HL-60/S4 treated with retinoic acid at 250 ng/mL for 4 days and 3 days (cell line): ENCODE results near the gene GPR139.

Experiments used
- in situ Hi-C: fragments of 300-500 bp; cut with MboI; formaldehyde crosslinking; loops from 2 replicates; pipeline ENCODE4 v1.7.0; 2022; ENCODE audit warnings: low sequenced_read_pairs

The GPR139 gene

DNA sequence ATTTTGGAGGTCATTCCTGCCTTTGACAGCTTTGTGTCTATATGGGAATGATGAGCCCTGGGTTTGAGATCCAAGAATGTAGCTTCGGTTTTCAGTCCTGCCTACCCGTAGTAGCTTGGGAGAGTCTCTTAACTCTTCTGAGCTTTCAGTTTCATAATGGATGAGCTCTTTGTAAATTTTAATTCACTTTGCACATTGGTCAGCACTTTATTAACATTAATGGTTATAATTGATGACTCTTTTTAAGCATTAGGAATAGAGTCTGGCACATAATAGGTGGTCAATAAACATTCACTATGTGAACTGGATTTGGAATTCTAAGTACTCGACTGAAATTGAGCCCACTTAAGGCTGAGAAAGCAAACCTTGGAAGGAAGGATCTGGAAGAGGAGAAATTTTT is 17.3 kb downstream of the GPR139 start:
- in situ Hi-C loops = no loop called here

DNA sequence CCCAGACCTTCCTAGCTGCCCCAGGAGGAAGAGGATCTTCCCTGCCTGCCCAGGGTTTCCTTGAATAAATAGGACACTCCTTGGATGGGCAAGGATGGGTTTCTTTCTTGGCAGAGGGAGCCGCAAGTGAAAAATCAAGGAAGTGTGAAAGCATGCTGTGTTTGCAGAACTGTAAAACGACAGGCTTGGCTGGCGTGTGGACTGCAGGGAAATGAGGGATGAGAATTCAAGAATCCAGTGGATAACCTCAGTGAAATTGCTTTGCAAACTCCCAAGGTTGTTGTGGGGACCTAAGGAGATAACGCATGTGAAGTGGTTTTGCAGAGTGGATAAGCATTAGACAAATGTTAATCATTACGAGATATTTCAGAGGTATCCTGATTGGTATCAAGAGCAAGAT is 20.4 kb downstream of the GPR139 start:
- in situ Hi-C loops = no loop called here

DNA sequence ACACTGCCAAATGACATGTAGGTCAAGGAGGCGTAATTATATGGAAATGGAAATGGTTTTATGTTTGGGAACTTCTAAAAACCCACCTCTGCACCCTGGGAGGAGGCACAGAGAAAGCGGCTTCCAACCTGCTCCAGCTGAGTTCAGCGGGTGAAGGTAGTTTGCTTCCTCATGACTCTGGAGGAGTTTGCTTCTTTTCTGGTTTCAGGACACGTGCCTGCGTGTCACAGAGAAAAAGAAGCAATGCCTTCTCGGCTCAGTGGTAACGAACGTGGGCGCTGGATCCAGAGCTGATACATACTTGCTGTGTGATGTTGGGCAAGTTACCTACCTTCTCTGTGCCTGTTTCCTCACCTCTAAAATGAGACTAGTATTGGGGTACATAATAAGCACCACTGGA is 22.1 kb downstream of the GPR139 start:
- in situ Hi-C loops = no loop called here

DNA sequence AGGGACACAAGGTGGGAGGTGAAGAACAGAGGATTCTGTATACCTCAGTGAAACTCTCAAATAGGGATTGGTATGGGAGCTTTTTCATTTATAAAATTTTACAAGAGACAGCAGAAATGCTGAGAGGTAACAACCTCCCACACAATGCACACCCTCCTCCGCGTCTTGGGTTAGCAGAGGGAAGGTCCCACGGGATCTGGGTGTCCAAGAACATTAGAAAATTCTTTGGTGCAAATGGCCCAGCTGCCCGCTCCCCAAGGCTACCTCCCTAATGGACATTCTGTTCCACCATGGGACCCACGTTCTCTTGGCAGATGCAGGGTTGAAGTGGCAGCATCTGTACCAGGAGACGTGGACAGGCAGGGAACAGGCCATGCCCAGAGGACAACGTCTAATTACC is 22.5 kb downstream of the GPR139 start:
- in situ Hi-C loops = no loop called here

DNA sequence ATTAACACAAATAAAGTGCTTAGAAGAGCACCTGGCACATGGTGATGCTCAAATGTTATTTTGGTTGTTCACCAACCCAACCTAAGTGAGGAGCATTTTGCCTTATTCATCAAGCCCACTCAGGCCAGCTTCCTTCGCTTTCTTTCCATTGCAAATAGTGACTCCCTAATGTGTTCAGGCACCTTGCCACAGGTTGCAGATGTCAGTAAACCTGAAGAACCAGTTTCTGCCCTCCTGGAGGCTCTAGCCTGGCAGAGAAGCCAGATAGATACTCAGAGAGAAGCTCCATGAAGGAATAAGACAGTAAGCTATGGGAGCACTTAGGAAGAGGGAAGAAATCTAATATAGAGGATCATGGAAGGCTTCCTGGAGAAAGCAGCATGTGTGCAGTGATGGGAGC is 23.9 kb downstream of the GPR139 start:
- in situ Hi-C loops = no loop called here

DNA sequence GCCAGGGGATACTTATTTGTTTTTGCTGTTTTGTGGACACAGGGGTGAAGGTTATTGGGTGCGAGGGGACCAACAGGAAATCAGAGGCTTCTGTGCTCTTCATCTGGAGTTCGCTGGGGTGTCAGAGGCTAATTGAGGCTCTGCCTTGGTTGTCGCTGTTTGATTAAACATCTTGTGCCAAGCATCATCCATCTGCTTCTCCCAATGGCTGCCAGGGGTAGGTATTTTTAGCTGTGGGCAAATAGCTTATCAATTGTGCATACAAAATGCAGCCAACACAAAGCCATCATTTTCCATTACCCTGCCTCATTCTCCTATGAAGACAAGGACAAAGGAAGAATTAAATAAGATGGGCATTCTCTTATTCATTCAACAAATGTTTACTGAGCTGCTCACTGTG is 27.8 kb downstream of the GPR139 start:
- in situ Hi-C loops = no loop called here

DNA sequence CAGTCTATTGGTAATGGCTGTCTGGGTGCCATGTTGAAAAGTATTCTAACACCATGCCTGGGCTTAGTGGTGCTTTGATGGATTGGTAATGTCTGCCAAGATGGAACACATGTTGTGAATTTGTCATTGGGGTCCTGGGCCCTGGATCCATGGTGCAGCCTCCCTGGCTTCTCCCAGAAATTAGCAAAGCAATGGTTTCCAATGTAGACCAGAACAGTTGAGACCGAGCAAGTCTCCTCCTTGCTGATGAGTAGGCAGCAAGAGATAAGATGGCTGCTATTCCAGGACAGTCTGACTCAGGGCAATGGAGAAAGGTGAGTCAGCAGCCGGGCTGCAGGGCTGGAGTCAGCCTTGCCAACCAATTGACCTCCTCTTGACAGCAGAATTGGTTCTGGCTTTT is 30.8 kb downstream of the GPR139 start:
- in situ Hi-C loops = no loop called here

DNA sequence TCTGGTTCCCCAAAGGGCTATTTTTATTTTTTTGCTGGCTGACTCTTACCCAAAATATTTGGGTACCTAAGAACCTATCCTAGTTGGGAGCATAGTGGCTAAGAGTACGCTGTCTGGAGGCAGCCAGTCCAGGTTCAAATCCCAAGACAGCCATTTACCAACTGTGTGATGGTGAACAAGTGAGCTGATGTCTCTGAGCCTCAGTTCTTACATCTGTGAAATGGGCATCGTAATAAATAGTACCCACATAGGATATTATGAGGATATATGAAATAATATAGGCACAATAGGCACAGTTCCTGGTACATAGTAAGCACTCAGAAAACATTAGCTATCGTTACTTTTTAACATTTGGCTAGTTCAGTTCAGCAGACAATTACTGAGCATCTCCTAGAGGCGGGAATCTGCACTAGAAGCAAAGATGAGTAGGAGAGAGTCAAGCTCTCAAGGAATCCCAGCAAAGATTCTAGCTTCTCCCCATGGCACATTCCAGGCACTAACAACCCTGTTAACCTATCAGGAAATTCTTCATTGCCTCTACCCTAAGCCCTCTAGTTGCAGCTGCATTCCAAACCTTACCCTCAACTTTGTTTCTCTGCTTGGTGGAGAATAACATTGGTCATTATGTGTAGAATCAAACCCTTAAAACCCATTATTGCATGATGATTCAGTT is 31.6 kb downstream of the GPR139 start:
- in situ Hi-C loops = no loop called here

DNA sequence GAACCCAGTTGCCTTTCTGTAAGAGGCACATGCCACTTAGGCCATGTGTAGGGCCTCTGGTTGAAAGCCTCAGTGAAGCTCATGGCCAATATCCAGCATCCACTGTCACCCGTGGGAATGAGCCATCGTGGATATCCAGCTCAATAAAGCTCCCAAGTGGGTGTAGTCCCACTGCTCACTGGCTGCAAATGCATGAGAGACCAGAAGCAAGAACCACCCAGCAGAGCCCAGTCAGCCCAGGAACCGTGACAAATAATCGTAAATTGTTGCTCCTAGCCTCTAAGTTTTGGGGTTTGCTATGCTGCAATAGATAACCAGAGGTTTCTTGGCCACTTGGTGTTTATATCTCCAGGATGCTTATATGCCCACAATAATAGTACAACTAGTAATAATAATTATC is 33.7 kb downstream of the GPR139 start:
- in situ Hi-C loops = no loop called here

DNA sequence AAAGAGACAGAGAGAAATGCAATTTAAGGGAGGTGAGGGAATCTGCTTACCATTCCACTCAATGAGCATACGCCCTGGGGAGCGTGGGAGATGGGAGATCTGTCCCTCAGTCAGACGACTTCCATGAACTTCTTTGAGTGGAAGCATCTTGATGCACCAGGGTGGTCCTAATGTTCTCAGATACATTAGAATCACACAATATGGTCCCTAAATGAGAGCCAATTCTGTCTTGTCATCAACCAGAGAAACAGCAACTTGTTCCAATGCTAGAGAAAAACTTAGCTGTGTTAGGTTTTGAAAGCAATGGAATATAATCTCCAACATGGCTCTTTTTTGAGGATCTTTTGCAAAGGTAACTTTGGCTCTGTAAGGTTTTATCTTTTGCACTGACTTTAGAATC is 44.1 kb downstream of the GPR139 start:
- in situ Hi-C loops = no loop called here

DNA sequence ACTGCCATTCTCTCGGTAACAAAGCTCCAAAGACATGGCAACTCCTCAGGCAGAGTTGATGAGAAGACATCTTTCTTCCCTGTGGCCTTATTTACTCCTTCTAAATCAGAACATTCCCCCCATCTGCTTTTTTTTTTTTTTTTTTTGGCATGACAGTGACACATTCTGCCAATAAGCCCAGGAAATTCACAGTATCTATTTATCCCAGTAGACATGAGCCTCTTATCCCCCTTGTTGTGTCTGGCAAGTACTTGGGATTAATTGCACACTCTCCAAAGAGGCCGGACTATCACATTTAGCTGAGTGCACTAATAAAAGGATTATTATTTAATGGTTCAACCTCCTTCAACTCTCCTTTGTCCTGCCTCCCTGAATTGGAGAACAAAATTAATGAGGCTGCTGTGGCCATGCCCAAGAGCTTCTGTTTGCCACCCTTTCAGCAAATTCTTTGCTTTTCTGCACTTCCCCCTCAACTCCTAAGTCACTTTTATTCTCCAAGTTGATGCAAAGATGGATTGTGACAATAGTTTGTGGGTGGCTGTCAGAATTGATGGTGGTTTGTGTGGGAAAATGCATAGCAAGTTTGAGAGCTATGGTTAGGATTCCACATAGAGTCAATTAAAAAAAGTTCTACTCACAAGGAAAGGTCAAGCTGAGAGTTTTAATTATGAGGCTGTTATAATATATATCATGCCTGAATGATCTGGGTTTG is 47.2 kb downstream of the GPR139 start:
- in situ Hi-C loops = no loop called here

DNA sequence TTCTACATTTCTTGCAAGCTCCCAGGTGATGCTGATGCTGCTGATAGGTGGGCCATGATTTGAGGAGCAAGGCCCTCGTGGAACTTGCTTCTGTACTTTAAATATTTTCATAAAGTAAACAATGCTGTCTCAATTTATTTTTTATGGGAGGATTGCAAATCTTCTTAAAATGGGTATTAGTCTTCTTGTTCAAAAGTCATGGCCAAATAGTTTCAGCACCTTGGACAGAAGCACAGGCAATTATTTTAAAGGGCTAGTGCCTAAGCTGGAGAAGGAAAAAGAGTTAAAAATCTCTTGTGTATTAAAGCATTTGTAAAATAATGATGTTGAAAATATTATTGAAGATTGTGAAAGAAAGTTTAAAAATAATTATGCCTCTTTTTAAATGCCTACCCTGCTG is 50.5 kb downstream of the GPR139 start:
- in situ Hi-C loops = no loop called here

DNA sequence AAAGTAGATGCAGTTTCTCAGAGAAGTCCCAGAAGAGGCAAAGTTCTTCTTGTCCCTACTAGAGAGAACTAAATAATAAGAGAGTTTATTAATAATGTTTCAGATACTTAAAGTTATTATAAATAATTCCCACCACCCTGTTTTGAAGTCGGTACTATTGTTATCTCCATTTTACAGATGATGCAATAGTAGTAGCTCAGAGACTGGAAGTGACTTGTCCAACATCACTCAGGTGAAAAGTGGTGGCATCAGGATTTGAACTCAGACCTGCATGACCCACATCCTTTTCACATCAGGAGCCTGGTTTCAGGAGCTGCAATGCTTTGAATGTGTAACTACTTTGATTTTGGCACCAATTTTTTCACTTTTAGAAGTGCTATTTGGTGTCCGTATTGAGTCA is 52.7 kb downstream of the GPR139 start:
- in situ Hi-C loops = no loop called here

DNA sequence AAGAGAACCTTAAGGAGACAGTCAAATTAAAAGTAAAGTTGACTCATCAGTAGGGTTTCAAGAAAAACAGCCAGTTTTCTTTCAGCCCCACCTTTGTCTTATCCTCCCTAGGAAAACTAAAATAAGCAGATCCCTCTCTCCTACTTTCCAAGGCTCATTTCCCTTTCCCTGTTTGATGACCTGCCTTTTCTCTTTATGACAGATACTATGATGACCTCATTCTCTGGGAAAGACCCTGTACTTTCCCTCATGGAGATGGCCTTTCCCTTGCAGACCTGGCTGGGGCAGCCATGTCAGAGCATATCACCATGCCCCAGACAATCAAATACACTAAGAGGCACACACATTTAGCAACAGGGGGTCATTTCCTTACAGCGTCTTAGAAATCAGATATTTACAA is 53.6 kb downstream of the GPR139 start:
- in situ Hi-C loops = no loop called here

DNA sequence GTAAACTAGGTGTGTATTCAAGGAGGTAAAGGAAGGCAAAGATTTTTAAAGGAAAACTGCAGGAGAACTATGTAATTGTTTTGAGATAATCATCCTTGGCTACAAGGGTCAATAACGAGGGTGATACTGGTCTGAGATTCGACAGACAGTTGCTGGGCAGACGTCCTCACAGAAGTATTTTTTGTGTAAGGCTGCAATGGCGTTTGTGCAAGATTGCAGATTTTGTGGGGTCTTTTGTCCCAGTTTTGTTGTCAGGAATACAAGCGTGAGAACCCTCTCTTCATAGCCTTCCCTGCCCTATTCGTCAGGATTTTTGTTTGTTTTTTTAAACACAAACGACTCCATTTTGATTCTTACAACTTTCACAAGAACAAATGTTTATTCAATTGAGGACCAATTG is 57.5 kb downstream of the GPR139 start:
- in situ Hi-C loops = no loop called here

DNA sequence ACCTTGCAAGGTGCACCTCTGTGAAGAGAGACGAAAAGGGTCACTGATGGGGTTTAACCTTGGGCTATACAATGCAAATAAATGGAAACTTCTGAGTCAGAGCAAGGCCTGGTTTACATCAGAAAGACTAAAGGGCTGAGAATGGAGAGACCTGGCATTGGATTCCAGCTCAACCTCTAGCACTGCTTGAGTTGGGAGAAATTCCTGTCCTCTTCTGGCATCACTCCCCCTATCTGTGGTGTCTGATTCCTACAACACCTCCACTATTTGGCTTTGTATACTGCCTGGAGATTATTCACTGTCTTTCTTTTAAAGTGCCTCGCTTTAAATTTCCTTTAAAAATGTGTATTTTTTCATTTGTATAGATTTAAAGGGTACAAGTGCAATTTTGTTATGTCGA is 68.8 kb downstream of the GPR139 start:
- in situ Hi-C loops = no loop called here

DNA sequence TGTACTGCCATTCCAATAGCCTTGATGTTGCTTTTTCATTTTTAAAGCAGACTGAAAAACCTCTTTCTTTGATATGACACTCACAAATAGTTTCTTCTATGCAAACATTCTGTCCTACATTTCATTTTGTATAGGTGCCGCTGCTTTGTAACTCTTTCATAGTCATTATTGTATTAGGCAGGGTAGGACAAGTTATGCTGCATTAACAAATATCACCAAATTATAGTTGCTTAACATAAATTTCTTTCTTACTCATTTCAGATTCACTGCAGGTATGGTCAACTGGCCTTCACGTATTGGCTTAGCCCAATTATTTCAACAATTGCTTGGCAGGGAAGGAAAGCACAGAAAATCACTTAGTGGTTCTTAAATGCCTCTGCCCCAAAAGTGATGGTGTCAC is 70.8 kb downstream of the GPR139 start:
- in situ Hi-C loops = no loop called here

DNA sequence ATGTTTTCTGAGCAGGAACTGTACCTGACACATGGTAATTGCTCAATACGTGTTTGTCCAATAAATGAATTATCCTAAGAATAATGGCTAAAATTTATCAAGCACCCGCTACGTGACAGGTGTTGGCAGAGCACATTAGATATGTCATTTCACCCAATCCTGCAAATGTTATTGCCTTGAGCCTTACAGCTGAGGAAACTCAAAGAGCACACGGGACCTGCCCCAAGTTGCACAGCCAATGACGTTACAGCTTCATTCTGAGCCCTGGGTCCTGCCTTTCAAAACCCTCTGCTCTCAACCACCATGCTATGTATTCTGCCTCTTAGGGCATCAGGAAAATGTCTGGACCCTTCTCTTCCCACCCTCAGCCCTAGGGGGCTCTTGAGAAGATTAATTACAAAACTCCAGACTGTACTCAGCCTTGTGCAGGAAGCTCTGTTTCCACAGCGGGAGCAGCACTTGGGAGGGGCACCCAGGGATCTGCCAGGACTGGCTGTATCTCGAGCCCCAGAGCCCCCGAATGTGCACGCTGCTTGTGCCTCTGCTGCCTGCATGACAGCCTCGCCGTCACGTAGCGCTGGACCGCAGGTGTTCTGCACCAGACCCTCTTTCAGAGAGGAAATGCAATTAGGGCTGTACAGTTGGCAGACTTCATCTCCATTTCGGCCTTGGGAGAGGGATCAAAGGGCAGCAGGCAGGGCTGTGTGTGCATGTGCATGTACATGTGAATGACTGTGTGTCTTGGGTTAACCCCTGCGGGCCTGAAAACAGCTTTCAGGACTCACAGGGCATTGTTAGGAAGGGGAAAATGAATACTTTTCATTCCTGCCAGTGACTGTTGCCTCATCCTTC is 71.6 kb downstream of the GPR139 start:
- in situ Hi-C loops = no loop called here

DNA sequence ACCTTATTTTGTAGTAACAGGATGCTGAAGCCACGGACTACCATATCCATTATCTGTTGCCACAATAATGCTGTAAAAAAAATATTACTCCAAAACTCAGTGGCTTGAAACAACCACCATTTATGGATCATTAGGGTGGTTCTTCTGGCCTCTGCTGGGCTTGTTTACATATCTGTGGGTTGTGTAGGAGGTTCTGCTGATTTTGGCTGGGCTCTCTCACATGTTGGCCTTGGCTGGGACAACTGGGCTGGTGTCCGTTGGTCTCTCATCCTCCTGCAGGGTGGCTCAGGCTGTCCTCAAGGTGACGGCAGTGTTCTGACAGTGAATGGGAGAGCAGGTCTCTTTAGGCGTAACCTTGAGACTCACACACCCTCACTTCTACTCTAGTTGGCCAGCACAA is 76.0 kb downstream of the GPR139 start:
- in situ Hi-C loops = no loop called here

DNA sequence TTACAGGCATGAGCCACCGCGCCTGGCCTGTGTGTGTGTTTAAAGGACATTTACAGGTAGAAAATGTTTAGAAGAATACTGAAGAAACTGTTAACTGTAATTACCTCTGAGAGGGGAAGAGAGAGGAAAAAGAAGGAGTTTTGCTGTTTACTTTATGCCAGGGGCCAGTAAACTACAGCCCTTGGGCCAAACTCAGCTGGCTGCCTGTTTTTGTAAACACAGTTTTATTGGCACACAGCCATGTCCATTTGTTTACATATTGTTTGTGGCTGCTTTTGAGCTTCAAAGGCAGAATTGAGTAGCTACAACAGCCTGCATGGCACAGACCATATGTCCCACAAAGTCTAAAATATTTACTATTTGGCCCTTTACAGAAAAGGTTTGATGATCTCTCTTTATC is 76.4 kb downstream of the GPR139 start:
- in situ Hi-C loops = no loop called here

DNA sequence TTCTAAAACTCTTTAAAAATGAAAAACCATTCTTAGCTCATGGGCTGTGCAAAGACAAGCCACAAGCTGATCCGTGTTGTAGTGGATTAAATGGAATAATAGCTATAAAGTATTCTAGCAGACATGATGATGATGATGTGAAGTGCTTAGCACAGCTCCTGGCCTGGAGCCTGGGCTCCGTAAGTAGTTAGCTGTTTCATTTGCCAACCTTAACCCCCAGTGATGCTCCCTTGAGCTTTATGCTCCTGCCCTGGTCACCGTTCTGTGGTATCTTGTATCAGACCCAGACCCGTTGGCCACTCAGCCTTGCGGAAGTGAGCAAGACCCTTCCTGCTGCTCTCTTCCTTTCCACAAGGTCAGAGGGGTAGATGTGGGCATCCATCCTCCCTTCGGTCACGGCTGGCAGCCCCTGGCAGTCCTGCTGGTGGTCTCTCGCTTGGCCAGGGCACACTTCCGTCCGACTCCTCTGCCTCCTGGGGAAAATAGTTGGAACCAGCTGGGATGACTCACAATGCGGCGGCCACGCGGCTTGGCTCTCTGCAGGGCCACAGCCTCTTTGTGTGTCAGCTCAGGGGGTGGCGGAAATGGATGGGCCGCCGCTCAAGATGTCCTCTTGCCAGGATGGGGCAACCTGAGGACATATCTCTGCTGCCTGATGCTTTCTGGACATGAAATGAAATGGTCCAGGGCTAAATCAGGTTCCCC is 79.1 kb downstream of the GPR139 start:
- in situ Hi-C loops = no loop called here
